ENCODE results near the gene ACOX1. TPM values are rescaled to one million over a fixed set of nuclear protein-coding genes. Genes with fewer than 3 reads are reported as not detected.

Gene ACOX1
- polyA plus RNA-seq, 4 donors: 30.8 to 34.4 (median 32.4) TPM

DNA sequence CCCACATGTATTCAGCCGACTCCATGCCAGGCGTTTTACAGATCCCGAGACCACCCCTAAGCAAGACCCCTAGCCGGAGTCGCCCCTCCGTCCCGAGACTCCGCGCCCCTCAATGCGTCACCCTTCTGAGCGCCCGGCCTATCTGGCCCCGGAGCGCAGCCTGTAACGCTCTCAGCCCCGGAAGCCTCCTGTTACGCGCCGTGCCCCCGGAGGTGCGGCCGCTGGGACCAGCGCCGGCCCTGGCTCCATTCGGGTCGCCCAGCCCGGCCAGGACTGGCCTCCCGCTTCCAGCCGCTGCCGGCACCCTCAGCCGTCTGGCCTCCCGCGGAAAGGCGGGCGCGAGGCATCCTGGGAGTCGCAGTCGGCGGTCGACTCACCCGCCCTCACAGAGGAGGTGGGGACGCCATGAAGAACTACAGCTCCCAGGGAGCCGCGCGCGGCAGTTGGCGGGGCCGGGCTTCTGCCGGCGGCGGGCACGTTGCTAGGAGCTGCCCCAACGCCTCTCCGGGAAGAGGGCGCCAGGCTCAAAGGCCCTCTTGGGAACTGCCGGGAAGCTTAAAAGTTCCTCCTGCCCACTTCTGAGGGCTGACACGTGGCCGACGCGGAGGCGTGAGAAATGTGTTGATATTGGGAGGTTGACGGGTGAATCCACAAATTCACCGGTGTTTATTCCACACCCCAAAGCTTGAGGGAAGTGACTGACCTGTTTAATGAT is 38.1 kb downstream of the ACOX1 start, which contains the start of gene FBF1:
TSS of gene FBF1 (minus strand) at position 316 of the 715 bp plus-strand sequence. CDS start 2,893 bp downstream, outside the sequence.
- DNase-seq (ENCODE audit: low read depth in 4 of 4, low spot score in 3 of 4): peak; percentile 78 to 87 (median 81)

GRCh38 chr17:75937652-75938051 is 41.3 kb downstream of the ACOX1 start:
- DNase-seq (ENCODE audit: low read depth in 4 of 4, low spot score in 3 of 4): no peak

DNA sequence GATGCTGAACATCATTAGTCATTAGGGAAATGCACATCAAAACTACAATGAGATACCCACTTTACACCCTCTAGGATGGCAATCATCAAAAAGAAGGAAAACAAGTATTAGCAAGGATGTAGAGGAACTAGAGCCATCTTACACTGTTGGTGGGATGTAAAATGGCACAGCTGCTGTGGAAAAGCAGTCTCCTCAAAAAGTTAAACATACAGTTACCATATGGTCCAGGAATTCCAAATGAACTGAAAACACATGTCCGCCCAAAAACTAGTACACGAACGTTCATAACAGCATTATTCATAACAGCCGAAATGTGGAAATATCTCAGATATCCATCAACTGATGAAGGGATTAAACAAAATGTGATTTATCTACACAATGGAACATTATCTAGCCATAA is 45.2 kb downstream of the ACOX1 start:
- no peak for DNase-seq (ENCODE audit: low read depth in 4 of 4, low spot score in 3 of 4)

- no peak for DNase-seq (ENCODE audit: low read depth in 4 of 4, low spot score in 3 of 4)
Observed at GRCh38 chr17:75932852-75933251, 46.1 kb downstream of the ACOX1 start.

GRCh38 chr17:75931062-75931461 is 47.9 kb downstream of the ACOX1 start:
- no peak for DNase-seq (ENCODE audit: low read depth in 4 of 4, low spot score in 3 of 4)

- DNase-seq (ENCODE audit: low read depth in 4 of 4, low spot score in 3 of 4): no peak
Observed at GRCh38 chr17:75927286-75927922, 51.6 kb downstream of the ACOX1 start.

GRCh38 chr17:75926456-75926855 is 52.5 kb downstream of the ACOX1 start:
- DNase-seq (ENCODE audit: low read depth in 4 of 4, low spot score in 3 of 4): no peak

GRCh38 chr17:75925912-75926311 is 53.1 kb downstream of the ACOX1 start:
- no peak for DNase-seq (ENCODE audit: low read depth in 4 of 4, low spot score in 3 of 4)

GRCh38 chr17:75925103-75925502 is 53.9 kb downstream of the ACOX1 start:
- no peak for DNase-seq (ENCODE audit: low read depth in 4 of 4, low spot score in 3 of 4)

DNA sequence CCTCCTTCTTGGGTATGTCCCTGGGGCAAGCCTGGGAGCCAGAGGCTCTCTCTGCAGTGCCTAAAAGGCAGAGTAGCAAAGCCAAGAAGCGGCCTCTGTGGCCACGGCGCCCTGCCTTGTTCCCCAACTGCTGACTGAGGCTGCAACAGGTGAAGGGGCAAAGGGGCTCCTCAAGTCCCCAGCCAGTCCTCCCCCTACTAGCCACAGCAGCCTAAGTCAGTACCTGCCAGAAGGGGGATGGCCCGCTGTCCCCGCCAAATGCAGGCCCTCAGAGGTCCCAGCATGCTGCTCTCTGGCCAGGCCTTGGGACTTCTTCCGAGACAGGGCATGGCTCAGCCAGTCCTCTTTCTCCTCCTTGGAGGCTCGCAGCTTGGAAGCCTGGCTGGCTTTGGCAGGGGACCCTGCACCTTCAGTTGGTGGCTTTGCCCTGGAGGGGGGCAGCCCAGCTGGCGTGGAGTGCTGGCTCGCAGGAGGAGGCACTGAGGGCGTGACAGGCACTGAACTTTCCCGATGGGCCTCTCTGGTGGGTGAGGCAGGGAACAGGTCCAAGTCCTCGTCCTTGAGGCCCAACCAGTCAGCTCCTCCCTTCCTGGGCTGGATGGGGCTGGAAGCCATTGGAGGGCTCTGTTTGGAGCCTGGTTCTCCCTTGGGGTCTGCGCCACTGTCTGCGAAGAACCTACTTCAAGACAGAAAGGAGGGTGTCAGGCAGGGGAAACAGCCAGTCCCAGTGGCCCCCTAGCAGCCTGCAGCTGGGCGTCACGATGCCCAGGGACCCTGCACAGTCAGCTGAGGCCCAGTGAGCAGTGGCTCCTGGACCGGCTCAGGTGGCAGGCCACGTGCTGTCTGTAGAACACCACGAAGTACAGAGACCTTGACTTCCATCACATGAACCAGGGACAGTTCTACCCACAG is 55.7 kb downstream of the ACOX1 start:
- DNase-seq (ENCODE audit: low read depth in 4 of 4, low spot score in 3 of 4): no peak

DNA sequence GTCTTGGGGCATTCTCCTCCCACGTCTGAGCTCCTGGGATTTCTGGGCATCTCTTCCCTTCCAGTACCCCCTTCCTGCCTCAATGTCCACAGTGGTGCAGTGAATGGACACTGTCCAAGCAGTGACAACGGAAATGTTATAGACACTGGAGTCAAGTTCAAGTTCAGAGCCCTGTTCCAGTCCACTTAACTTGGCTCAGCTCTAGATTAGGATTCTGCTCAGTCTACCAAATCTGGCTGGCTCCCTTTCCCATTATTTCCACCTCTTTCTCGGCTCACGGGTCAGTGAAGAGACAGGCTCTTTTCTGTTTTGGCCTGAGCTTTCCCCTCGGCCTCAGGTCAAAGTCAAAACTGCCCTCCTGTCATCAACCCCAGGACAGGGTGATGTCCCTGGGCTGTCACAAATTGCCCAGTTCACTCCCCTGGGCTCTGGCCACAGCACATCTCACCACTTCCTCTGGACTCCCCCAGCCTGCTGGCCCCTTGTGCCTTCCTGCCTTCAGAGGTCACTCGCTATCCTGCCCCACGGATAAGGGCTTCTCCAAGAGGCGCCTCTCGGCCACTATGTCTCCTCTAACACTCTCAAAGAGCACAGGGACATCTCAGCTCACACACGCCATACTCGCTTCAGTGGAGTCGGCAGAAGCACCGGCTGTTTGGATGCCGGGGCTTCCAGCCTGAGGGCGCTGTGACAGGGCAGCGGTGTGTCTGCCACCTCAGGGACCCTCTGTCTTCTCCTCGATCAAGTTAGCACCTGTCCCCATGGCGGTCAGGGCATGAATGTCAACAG is 56.6 kb downstream of the ACOX1 start:
- no peak for DNase-seq (ENCODE audit: low read depth in 4 of 4, low spot score in 3 of 4)

DNA sequence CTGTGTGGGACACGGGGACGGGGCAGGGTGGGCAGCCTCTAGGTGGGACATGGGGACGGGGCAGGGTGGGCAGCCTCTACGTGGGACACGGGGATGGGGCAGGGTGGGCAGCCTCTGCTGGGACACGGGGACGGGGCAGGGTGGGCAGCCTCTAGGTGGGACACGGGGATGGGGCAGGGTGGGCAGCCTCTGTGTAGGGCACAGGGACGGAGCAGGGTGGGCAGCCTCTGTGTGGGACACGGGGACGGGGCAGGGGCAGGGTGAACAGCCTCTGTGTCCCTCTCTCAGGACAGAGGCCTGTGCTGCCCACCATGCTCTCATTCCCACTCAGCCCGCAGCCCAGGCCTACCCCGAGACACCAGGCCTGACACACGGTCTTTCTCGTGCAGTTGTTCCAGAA is 57.4 kb downstream of the ACOX1 start:
- DNase-seq (ENCODE audit: low read depth in 4 of 4, low spot score in 3 of 4): no peak

DNA sequence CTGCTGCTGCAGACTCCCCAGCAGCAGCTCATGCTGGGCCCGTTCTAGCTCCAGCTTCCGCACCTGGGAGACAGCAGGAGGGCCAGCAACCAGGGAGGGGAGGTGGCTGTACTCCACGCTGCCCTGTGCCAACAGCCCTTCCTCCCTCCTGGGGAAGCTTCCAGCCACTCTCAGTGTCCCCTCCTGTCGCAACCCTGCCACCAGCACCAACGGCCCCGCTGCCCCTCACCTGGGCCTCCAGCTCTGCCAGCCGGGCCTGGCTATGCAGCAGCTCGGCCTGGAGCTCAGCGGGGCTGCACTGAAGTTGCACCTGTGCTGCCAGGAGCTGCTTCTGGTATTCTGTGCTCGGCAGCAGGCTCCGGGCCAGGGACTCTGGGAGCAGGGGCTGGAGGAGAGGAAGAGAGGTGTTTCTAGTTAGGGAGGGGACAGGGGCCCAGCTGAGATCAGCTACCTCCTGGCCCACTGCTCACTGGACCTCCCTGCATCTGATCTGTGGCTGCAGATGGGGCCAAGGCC is 58.9 kb downstream of the ACOX1 start:
- no peak for DNase-seq (ENCODE audit: low read depth in 4 of 4, low spot score in 3 of 4)

DNA sequence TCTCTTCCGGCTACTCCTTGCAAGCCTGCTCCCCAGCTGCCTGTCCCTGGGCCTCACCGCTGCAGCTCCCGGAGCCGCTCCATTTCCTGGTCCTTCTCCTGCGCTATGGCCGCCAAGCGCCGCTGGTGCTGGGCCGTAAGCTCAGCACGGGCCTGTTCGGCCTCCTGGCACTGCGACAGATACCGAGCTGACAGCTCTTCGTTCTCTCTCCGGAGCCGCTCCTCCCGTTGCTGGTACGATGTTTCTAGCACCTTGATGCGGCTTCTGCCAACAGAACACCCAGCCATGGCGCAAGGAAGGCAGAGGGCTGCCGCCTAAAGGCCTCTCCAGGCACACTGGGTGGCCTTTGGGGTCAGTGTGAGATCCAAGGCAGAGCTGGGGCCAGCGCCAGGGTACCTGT is 59.4 kb downstream of the ACOX1 start:
- DNase-seq (ENCODE audit: low read depth in 4 of 4, low spot score in 3 of 4): no peak

DNA sequence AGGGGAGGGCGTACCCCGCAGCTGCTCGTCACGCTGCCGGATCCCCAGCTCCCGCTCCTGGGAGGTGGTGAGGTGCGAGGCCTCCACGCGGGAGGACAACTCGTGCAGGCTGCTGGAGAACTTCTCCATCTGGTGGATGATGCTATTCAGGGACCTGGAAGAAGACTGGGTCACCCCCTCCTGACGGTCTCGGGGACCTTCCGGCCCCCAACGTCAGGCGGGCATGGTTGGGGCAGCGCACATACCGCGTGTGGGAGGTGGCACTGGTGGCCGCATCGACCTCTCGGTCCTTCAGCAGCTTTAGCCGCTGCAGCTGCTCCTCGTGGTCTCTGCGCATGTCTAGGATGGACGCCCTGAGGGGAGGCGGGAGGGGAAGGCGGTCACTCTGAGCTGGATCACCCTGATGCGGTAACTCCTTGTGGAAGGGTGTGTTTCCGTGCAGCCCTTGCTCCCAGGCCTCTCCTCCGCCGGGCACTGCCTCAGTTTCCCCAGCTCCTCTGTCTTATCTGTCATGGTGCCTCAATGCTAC is 61.0 kb downstream of the ACOX1 start:
- DNase-seq (ENCODE audit: low read depth in 4 of 4, low spot score in 3 of 4): no peak

- DNase-seq (ENCODE audit: low read depth in 4 of 4, low spot score in 3 of 4): no peak
Observed at GRCh38 chr17:75917141-75917916, 61.6 kb downstream of the ACOX1 start.

GRCh38 chr17:75915268-75915667 is 63.7 kb downstream of the ACOX1 start:
- DNase-seq (ENCODE audit: low read depth in 4 of 4, low spot score in 3 of 4): no peak

DNA sequence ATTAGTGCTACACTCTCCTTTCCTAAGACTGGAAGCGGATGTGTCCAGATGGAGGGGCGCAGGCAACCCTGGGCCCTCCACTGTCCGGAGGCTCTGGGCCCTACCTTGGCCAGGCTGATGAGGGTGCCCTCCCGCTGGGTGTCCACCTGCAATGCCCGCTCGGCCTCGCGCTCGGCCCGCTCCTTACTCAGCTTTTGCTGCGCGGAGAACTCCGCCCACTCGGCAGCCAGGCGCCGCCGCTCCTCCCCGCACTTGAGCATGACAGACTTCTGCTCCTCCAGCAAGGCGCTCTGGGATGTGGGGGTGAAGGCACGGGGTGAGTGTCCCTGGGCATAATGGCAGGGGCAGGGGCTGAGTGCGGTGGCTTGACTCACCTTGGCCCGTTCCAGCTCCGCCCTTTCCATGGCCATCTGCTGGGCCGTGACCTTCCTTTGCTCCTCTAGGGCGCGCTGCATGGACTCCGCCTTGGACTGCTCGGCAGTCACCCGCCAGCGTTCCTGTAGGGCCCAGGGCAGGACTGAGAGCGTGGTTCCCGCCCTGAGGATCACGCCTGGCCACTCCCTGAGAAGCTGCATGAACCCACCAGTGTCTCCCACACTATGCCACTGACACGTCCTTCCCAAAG is 64.2 kb downstream of the ACOX1 start:
- DNase-seq (ENCODE audit: low read depth in 4 of 4, low spot score in 3 of 4): no peak

Data from right renal pelvis (tissue), 4 donors.